BLaER1 treated with 17β-estradiol and CSF1 and Interleukin-3, amounts not matched to agents 10 nM and 100 nM (cell line): ENCODE measurements around the gene PLA2G6.

ENCODE experiments used
- H3K27ac ChIP-seq, 11 experiments: shearing (Covaris generic); formaldehyde crosslinking; 2 replicates each; pipeline ENCODE4 v1.8.1; 2022
- H3K27me3 ChIP-seq, 11 experiments: shearing (Covaris generic); formaldehyde crosslinking; 2 replicates each; pipeline ENCODE4 v1.8.1; 2022
- H3K36me3 ChIP-seq, 11 experiments: shearing (Covaris generic); formaldehyde crosslinking; 2 replicates each; pipeline ENCODE4 v1.8.1; 2022
- H3K4me1 ChIP-seq, 10 experiments: shearing (Covaris generic); formaldehyde crosslinking; 2 replicates each; pipeline ENCODE4 v1.8.1; 2022
- H3K4me2 ChIP-seq, 11 experiments: shearing (Covaris generic); formaldehyde crosslinking; 2 replicates each; pipeline ENCODE4 v1.8.1; 2022
- H3K4me3 ChIP-seq, 10 experiments: shearing (Covaris generic); formaldehyde crosslinking; 2 replicates each; pipeline ENCODE4 v1.8.1; 2022
- H3K9ac ChIP-seq, 11 experiments: shearing (Covaris generic); formaldehyde crosslinking; 2 replicates each; pipeline ENCODE4 v1.8.1; 2022
- H3K9me3 ChIP-seq, 11 experiments: shearing (Covaris generic); formaldehyde crosslinking; replicated peaks in 1 of 11; 2 replicates each; pipeline ENCODE4 v1.8.1; 2022
- H4K20me1 ChIP-seq, 11 experiments: shearing (Covaris generic); formaldehyde crosslinking; 2 replicates each; pipeline ENCODE4 v1.8.1; 2022
- Cebpa-rat ChIP-seq, 11 experiments: shearing (Covaris generic); IDR thresholded peaks; 2 replicates each; pipeline ENCODE4 v1.8.1; 2022

The PLA2G6 gene

GRCh38 chr22:38067028-38067415 is 114.6 kb downstream of the PLA2G6 start:
- peaks cover 60 to 88% (median 82%) of the 10 kb centered on the region in 10 experiments for H3K4me1 ChIP-seq
- peaks cover 0 to 18% (median 0%) of the 10 kb centered on the region in 11 experiments; a peak in 1 of 22 replicates for H3K27me3 ChIP-seq
- peak overlapping the region in 8 of 11 experiments; percentile 36 to 86 (median 76); a peak in 15 of 22 replicates for H3K27ac ChIP-seq
- TF ChIP-seq Cebpa-rat (IDR thresholded peaks at IDR 0.05) = no peak
- H4K20me1 ChIP-seq = no peaks in the 10 kb centered on the region
- H3K9me3 ChIP-seq = no peaks in the 10 kb centered on the region
- peaks cover 0 to 13% (median 0%) of the 10 kb centered on the region in 11 experiments; a peak in 3 of 22 replicates for H3K36me3 ChIP-seq
- H3K4me2 ChIP-seq = peak overlapping the region; percentile 73 to 100 (median 95)
- H3K9ac ChIP-seq = peak overlapping the region; percentile 21 to 86 (median 75); a peak in 18 of 22 replicates
- peak overlapping the region in 5 of 10 experiments; percentile 28 to 64 (median 59); a peak in 8 of 20 replicates for H3K4me3 ChIP-seq

GRCh38 chr22:38066381-38067027 is 115.1 kb downstream of the PLA2G6 start:
- Histone ChIP-seq H3K27me3 (peaks cover 0 to 18% (median 0%) of the 10 kb centered on the region in 11 experiments; a peak in 1 of 22 replicates), H3K9ac (peak overlapping the region; percentile 21 to 86 (median 75); a peak in 18 of 22 replicates), H4K20me1 (no peaks in the 10 kb centered on the region), H3K4me1 (peaks cover 60 to 83% (median 77%) of the 10 kb centered on the region in 10 experiments), H3K9me3 (no peaks in the 10 kb centered on the region), H3K4me2 (peak overlapping the region; percentile 73 to 100 (median 95)), H3K4me3 (peak overlapping the region in 5 of 10 experiments; percentile 28 to 64 (median 59); a peak in 8 of 20 replicates), H3K36me3 (peaks cover 0 to 13% (median 0%) of the 10 kb centered on the region in 11 experiments; a peak in 3 of 22 replicates), H3K27ac (peak overlapping the region in 8 of 11 experiments; percentile 36 to 86 (median 76); a peak in 15 of 22 replicates)
- no peak; a peak in 1 of 22 replicates for TF ChIP-seq Cebpa-rat (IDR thresholded peaks at IDR 0.05)

GRCh38 chr22:38065539-38065938 is 116.1 kb downstream of the PLA2G6 start:
- peak overlapping the region in 9 of 11 experiments; percentile 73 to 100 (median 95); a peak in 16 of 22 replicates for H3K4me2 ChIP-seq
- H3K36me3 ChIP-seq = peaks cover 0 to 13% (median 0%) of the 10 kb centered on the region in 11 experiments; a peak in 3 of 22 replicates
- H3K4me1 ChIP-seq = peaks cover 57 to 73% (median 68%) of the 10 kb centered on the region in 10 experiments
- H3K9ac ChIP-seq = peak overlapping the region in 4 of 11 experiments; percentile 82 to 86 (median 84); a peak in 4 of 22 replicates
- peak overlapping the region in 3 of 11 experiments; percentile 76 to 82 (median 80); a peak in 5 of 22 replicates for H3K27ac ChIP-seq
- H3K27me3 ChIP-seq = peaks cover 0 to 12% (median 0%) of the 10 kb centered on the region in 11 experiments; a peak in 1 of 22 replicates
- no peak for TF ChIP-seq Cebpa-rat (IDR thresholded peaks at IDR 0.05)
- no peaks in the 10 kb centered on the region for H4K20me1 ChIP-seq
- no peaks in the 10 kb centered on the region for H3K9me3 ChIP-seq
- H3K4me3 ChIP-seq = no peak overlapping the region

GRCh38 chr22:38062791-38063190 is 118.8 kb downstream of the PLA2G6 start:
- H4K20me1 ChIP-seq = no peaks in the 10 kb centered on the region
- TF ChIP-seq Cebpa-rat (IDR thresholded peaks at IDR 0.05) = no peak
- H3K4me3 ChIP-seq = no peak overlapping the region
- H3K36me3 ChIP-seq = peaks cover 0 to 13% (median 0%) of the 10 kb centered on the region in 11 experiments; a peak in 3 of 22 replicates
- H3K9ac ChIP-seq = no peak overlapping the region
- H3K4me1 ChIP-seq = peaks cover 32 to 47% (median 42%) of the 10 kb centered on the region in 10 experiments
- peak overlapping the region in 3 of 11 experiments; percentile 33 to 45 (median 41); a peak in 5 of 22 replicates for H3K27ac ChIP-seq
- H3K4me2 ChIP-seq = peak overlapping the region; percentile 6 to 71 (median 50); a peak in 19 of 22 replicates
- H3K27me3 ChIP-seq = no peaks in the 10 kb centered on the region
- no peaks in the 10 kb centered on the region for H3K9me3 ChIP-seq
